Glutamatergic neuron (in vitro differentiated cells): Measurements from ENCODE around the gene KRT13. TPM values are rescaled to one million over a fixed set of nuclear protein-coding genes. Genes with fewer than 3 reads are reported as not detected.

Source experiments
- DNase-seq: peaks from one replicate; pipeline ENCODE4 v3.0.0; 2022
- H3K27ac Mint-ChIP-seq: one replicate; pipeline ENCODE4 v1.8.0; 2020; ENCODE audit warnings: mild to moderate bottlenecking, mixed read lengths, inconsistent platforms; ENCODE audit not compliant: unreplicated experiment
- H3K27me3 Mint-ChIP-seq: one replicate; pipeline ENCODE4 v1.8.0; 2020; ENCODE audit warnings: mild to moderate bottlenecking, moderate library complexity, mixed read lengths, inconsistent platforms; ENCODE audit not compliant: unreplicated experiment
- H3K36me3 Mint-ChIP-seq: one replicate; pipeline ENCODE4 v1.8.0; 2020; ENCODE audit warnings: mild to moderate bottlenecking, mixed read lengths, inconsistent platforms; ENCODE audit not compliant: unreplicated experiment
- H3K4me1 Mint-ChIP-seq: one replicate; pipeline ENCODE4 v1.8.0; 2020; ENCODE audit warnings: mild to moderate bottlenecking, low read depth, mixed read lengths, inconsistent platforms; ENCODE audit not compliant: unreplicated experiment
- H3K4me3 Mint-ChIP-seq: one replicate; pipeline ENCODE4 v1.8.0; 2020; ENCODE audit warnings: mild to moderate bottlenecking, mixed read lengths, inconsistent platforms; ENCODE audit not compliant: unreplicated experiment
- H3K9me3 Mint-ChIP-seq: one replicate; pipeline ENCODE4 v1.8.0; 2020; ENCODE audit warnings: mild to moderate bottlenecking, moderate library complexity, mixed read lengths, inconsistent platforms; ENCODE audit not compliant: unreplicated experiment
- total RNA-seq: library from RNA; stranded (reverse); fragmentation: NEBNext Ultra II Directional; extraction: Animal tissue kit (Norgen Biotek cat#: 25700); gene quantifications from one replicate; pipeline ENCODE4 v1.2.1, GENCODE V29; 2021; ENCODE audit not compliant: unreplicated experiment
- TF ChIP-seq, protein P1 (sequence below): fragments of 200-600 bp; sonication (generic); IDR thresholded peaks from one replicate; pipeline ENCODE4 v1.5.0; 2021; ENCODE audit not compliant: partially characterized antibody, unreplicated experiment

The KRT13 gene
- total RNA-seq, 1 donor from 2014 or later, result not detected

DNA sequence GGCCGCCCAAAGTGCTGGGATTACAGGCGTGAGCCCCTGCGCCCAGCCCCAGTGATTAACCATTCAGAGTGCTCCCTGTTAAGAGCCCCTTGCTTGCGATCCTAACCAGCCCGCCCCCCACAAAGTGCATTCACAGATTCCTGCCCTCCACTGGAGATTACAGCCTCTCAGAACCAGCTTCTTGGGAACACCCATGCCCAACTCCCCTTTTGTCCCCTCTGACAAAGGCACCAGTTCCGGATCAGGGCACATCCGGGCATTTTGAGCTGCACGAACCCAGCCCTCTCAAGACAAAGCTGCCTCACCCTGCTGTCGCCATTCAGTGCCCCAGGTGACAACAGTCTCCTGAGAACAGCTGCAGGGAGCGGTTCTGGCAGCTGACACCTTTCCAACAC lies 23.5 kb upstream of the KRT13 start:
- Mint-ChIP-seq H3K4me3 (no peak overlapping the region), H3K27ac (no peak overlapping the region), H3K4me1 (no peaks in the 10 kb centered on the region), H3K27me3 (peaks cover 15% of the 10 kb centered on the region), H3K36me3 (no peaks in the 10 kb centered on the region), H3K9me3 (peaks cover 4% of the 10 kb centered on the region)
- TF ChIP-seq, protein P1, sequence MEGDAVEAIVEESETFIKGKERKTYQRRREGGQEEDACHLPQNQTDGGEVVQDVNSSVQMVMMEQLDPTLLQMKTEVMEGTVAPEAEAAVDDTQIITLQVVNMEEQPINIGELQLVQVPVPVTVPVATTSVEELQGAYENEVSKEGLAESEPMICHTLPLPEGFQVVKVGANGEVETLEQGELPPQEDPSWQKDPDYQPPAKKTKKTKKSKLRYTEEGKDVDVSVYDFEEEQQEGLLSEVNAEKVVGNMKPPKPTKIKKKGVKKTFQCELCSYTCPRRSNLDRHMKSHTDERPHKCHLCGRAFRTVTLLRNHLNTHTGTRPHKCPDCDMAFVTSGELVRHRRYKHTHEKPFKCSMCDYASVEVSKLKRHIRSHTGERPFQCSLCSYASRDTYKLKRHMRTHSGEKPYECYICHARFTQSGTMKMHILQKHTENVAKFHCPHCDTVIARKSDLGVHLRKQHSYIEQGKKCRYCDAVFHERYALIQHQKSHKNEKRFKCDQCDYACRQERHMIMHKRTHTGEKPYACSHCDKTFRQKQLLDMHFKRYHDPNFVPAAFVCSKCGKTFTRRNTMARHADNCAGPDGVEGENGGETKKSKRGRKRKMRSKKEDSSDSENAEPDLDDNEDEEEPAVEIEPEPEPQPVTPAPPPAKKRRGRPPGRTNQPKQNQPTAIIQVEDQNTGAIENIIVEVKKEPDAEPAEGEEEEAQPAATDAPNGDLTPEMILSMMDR, result no peak
- no peak for DNase-seq

DNA sequence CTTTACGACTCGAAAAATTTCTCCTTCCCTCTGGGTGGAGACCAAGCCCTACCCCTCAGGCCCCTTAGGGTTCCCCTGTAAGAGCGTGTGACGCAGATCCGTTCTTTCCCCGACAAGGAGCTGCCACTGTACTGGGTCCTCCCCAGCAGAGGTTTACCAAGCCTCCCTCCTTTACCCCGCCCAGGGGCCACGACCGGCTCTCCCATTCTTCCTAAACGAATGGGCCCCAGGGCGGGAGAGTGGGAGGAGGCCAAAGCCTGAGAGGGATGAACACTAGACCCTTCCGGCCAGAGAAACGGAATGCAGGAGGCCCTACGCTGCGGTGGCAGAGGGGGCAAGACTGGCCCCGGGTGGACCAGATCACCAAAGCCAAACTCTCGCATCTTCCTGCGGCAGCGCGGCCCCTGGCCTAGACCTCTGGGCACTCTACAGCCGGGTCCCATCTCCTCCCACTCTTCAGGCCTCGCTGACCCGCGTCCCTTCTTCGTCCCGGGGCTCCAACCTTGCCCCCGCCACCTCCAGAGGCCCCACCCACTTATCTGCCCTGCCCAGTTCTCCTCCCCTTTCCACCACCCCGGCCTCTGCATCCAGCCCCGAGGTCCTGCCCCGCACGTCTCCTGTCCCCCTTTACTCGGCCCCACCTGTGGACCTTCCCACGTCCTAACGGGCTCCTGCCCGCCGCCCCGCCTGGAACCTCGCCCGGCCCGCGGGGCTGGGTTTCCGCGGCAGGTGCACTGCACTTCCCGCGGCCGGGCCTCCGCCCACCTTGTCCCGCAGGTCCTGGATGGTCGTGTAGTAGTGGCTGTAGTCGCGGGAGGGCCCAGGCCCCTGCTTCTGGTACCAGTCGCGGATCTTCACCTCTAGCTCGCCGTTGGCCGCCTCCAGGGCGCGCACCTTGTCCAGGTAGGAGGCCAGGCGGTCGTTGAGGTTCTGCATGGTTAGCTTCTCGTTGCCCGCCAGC lies 21.9 kb upstream of the KRT13 start:
- DNase-seq, result no peak
- TF ChIP-seq, protein P1, result no peak
- Mint-ChIP-seq H3K9me3 (peaks cover 4% of the 10 kb centered on the region), H3K4me1 (no peaks in the 10 kb centered on the region), H3K36me3 (no peaks in the 10 kb centered on the region), H3K27me3 (peaks cover 13% of the 10 kb centered on the region), H3K4me3 (no peak overlapping the region), H3K27ac (no peak overlapping the region)

DNA sequence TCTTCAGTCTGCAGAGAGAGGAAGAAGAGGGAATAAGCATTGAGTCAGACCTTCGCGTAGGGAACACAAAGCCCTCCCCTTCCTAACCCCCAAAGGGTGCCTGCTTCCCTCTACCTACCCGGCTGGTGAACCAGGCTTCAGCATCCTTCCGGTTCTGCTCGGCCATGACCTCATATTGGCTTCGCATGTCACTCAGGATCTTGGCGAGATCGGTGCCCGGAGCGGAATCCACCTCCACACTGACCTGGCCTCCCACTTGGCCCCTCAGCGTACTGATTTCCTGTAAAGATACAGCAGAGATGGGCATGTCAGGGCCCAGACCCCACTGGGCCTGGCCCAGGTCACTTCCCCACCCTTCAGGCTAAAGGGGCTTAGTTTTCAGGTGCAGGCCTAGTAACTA lies 18.8 kb upstream of the KRT13 start:
- Mint-ChIP-seq H3K4me3 (no peak overlapping the region), H3K27me3 (peaks cover 12% of the 10 kb centered on the region), H3K36me3 (no peaks in the 10 kb centered on the region), H3K27ac (no peak overlapping the region), H3K9me3 (peaks cover 4% of the 10 kb centered on the region), H3K4me1 (no peaks in the 10 kb centered on the region)
- TF ChIP-seq, protein P1, result no peak
- DNase-seq, result no peak

DNA sequence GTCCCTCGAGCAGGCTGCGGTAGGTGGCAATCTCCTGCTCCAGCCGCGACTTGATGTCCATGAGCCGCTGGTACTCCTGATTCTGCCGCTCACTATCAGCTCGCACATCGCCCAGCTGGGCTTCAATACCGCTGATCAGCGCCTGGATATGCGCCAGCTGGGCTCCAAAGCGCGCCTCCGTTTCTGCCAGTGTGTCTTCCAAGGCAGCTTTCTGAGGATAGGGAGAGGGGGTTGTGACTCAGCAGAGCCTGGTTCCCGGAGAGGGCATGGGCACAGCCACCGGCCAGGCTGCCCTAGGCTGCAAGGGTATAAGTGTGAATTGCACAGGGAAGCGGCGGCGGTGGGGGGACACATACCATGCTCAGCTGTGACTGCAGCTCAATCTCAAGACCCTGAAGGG lies 18.4 kb upstream of the KRT13 start:
- Mint-ChIP-seq H3K27ac (no peak overlapping the region), H3K27me3 (peaks cover 7% of the 10 kb centered on the region), H3K9me3 (peaks cover 4% of the 10 kb centered on the region), H3K4me3 (no peak overlapping the region), H3K4me1 (no peaks in the 10 kb centered on the region), H3K36me3 (no peaks in the 10 kb centered on the region)
- TF ChIP-seq, protein P1, result no peak
- DNase-seq, result no peak

DNA sequence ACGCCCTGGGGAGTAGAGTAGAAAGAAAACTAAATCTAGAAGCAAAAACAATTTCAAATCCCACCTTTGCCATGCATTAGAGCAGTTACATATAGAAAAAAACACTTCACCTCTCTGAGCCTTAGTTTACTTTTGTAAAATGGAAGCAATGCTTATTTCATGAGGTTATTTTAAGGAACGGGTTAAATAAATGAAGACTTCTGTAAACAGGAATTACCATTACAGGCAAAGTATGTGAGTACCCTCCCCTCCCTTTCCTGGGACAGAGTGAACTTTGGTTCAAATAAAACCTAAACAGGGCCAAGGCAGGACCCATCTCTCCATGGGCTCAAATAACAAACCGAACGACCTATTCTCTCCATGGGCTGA lies 17.8 kb upstream of the KRT13 start:
- H3K27ac Mint-ChIP-seq, result no peak overlapping the region
- TF ChIP-seq, protein P1, result no peak
- no peak for DNase-seq
- H3K27me3 Mint-ChIP-seq, result peaks cover 5% of the 10 kb centered on the region
- no peaks in the 10 kb centered on the region for H3K36me3 Mint-ChIP-seq
- H3K4me3 Mint-ChIP-seq, result no peak overlapping the region
- H3K4me1 Mint-ChIP-seq, result no peaks in the 10 kb centered on the region
- H3K9me3 Mint-ChIP-seq, result peaks cover 3% of the 10 kb centered on the region
